Measurements from ENCODE around the gene CDHR3. TPM values are rescaled to one million over a fixed set of nuclear protein-coding genes. Genes with fewer than 3 reads are reported as not detected.

CDHR3 gene
- total and polyA plus RNA-seq, 9 of the 15 experiments (the other 6 are each of a cell fraction or from before 2014, with no cell fraction given), result 0.03 to 0.66 (median 0.24) TPM; not detected in 1

DNA sequence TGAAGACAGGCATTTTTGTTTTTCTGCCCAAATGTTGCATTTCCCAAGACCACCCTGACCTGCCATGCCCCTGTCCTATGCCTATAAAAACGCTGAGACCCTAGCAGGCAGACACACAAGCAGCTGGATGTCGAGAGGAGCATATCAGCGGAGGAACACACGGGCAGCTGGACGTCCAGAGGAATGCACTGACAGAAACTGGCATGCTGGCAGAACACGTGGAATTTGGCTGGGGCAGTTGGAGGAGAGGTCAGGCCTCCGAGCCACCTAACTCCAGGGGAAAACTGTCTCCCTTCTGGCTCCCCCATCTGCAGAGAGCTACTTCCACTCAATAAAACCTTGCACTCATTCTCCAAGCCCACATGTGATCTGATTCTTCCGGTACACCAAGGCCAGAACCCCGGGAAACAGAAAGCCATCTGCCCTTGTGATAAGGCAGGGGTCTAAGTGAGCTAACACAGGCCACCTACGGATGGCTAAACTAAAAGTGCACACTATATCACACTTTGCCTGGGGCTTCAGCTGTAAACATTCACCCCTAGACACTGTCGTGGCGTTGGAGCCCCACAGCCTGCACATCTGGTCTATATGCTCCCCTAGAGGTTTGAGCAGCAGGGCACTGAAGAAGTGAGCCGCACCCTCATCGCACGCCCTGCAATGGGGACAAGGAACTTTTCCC, 10.0 kb upstream of the CDHR3 start:
- FAIRE-seq, result no peak

More for the DNA sequence above, 10.0 kb upstream of the CDHR3 start:
- no peak for TF ChIP-seq MCM7 (IDR thresholded peaks at IDR 0.05)
- no peak for TF ChIP-seq ZBTB8A (IDR thresholded peaks at IDR 0.05; ENCODE audit: partially characterized antibody)
- TF ChIP-seq ZFX (CRISPR knock-in tag; IDR thresholded peaks at IDR 0.05), result no peak
- TF ChIP-seq ZNF512 (tag; IDR thresholded peaks at IDR 0.05), result no peak
- no peak for TF ChIP-seq CREBBP (IDR thresholded peaks at IDR 0.05; ENCODE audit: low read depth, low read length)
- TF ChIP-seq TEAD2 (tag; IDR thresholded peaks at IDR 0.05), result no peak
- no peak for TF ChIP-seq ZNF584 (CRISPR knock-in tag; IDR thresholded peaks at IDR 0.05; ENCODE audit: low read depth)
- TF ChIP-seq TOE1 (IDR thresholded peaks at IDR 0.05; ENCODE audit: borderline replicate concordance), result no peak
- no peak for TF ChIP-seq TOE1 (CRISPR knock-in tag; IDR thresholded peaks at IDR 0.05; ENCODE audit: borderline replicate concordance, low read depth)
- no peak for TF ChIP-seq TCFL5 (CRISPR knock-in tag; conservative IDR thresholded peaks at IDR 0.05)
- Histone ChIP-seq H3K4me2 (ENCODE audit: insufficient read depth, low read length) (no peak overlapping the region), H3K27me3 (ENCODE audit: control insufficient read depth in 2 of 2, insufficient read depth in 2 of 2, low read length in 2 of 2) (peaks cover 7 to 12% of the 10 kb centered on the region in 2 experiments; a peak in 3 of 5 replicates), H3K9me1 (ENCODE audit: control insufficient read depth, insufficient read depth, low read length) (no peaks in the 10 kb centered on the region), H2AFZ (ENCODE audit: low read depth, low read length) (no peak overlapping the region), H3K9ac (ENCODE audit: insufficient read depth in 1 of 2, low read depth in 2 of 2, low read length in 2 of 2) (no peak overlapping the region), H3K4me1 (replicated peaks in 1 of 2; ENCODE audit: control insufficient read depth in 2 of 2, insufficient read depth in 2 of 2, low read length in 2 of 2) (peaks cover 0 to 6% of the 10 kb centered on the region in 2 experiments; a peak in 1 of 5 replicates), H3K36me3 (ENCODE audit: control insufficient read depth, insufficient read depth, low read length) (no peaks in the 10 kb centered on the region), H3K9me3 (replicated peaks; ENCODE audit: control insufficient read depth, insufficient read depth, low read depth, low read length) (peaks cover 3% of the 10 kb centered on the region; the same call in 1 of the 2 replicates), H4K20me1 (replicated peaks; ENCODE audit: control insufficient read depth, insufficient read depth, low read length) (no peaks in the 10 kb centered on the region), H3K4me3 (no peak overlapping the region), H3K27ac (ENCODE audit: extremely low read depth, low read depth, low read length) (no peak overlapping the region), H3K79me2 (ENCODE audit: control insufficient read depth, insufficient read depth, low read length) (no peaks in the 10 kb centered on the region)
- ATAC-seq (no peak), DNase-seq (ENCODE audit: extremely low read depth in 1 of 4, low spot score in 3 of 4) (no peak)
- intact Hi-C loops (cut with micrococcal nuclease), result no loop called here
- WGBS (ENCODE audit: insufficient coverage, low coverage, missing lambda C conversion rate), result under 1% methylated on average over 15 of the region's 15 CpGs
- in situ Hi-C loops (cut with MboI), result no loop called here
- ChIA-PET CTCF (ENCODE audit: low intra/inter-chr PET ratio) (no interaction called here), POLR2A (interaction anchor here (0.9 to 1.1 kb wide), 2 partner anchors 20 to 74 kb away, joined by 4 to 5 read pairs; no protein-coding TSS in a partner anchor)
- no TSS peak for BruUV-seq (replicated peaks)

Data from K562 (cell line).